ENCODE results near the gene MSI2. TPM values are rescaled to one million over a fixed set of nuclear protein-coding genes. Genes with fewer than 3 reads are reported as not detected.
"Not testable (repeated sequence)": the region's sequence is repeated elsewhere in the genome, so short reads cannot be mapped to it uniquely, and the experiment has no call there.

Gene MSI2
- total RNA-seq, 1 experiment from 2014 or later, result 29.5 TPM

GRCh38 chr17:57288773-57289121 lies 32.4 kb downstream of the MSI2 start:
- no peak for DNase-seq (ENCODE audit: extremely low read depth, low read depth)

GRCh38 chr17:57289130-57289529 lies 32.8 kb downstream of the MSI2 start:
- no peak for DNase-seq (ENCODE audit: extremely low read depth, low read depth)

GRCh38 chr17:57289613-57290012 lies 33.3 kb downstream of the MSI2 start:
- no peak for DNase-seq (ENCODE audit: extremely low read depth, low read depth)

GRCh38 chr17:57290981-57291380 lies 34.7 kb downstream of the MSI2 start:
- DNase-seq (ENCODE audit: extremely low read depth, low read depth), result no peak

- DNase-seq (ENCODE audit: extremely low read depth, low read depth), result no peak
These were observed 35.8 kb downstream of the MSI2 start for GRCh38 chr17:57292091-57292490.

GRCh38 chr17:57293077-57293476 lies 36.8 kb downstream of the MSI2 start:
- DNase-seq (ENCODE audit: extremely low read depth, low read depth), result no peak

- no peak for DNase-seq (ENCODE audit: extremely low read depth, low read depth)
These were observed 37.8 kb downstream of the MSI2 start for GRCh38 chr17:57294101-57294500.

- no peak for DNase-seq (ENCODE audit: extremely low read depth, low read depth)
These were observed 38.5 kb downstream of the MSI2 start for GRCh38 chr17:57294629-57295501.

GRCh38 chr17:57295526-57296023 lies 39.3 kb downstream of the MSI2 start:
- no peak for DNase-seq (ENCODE audit: extremely low read depth, low read depth)

- no peak for DNase-seq (ENCODE audit: extremely low read depth, low read depth)
These were observed 39.9 kb downstream of the MSI2 start for GRCh38 chr17:57296231-57296630.

- DNase-seq (ENCODE audit: extremely low read depth, low read depth), result no peak
These were observed 42.9 kb downstream of the MSI2 start for GRCh38 chr17:57299176-57299575.

- DNase-seq (ENCODE audit: extremely low read depth, low read depth), result not testable (repeated sequence)
These were observed 44.3 kb downstream of the MSI2 start for GRCh38 chr17:57300592-57300991.

GRCh38 chr17:57302690-57303465 lies 46.6 kb downstream of the MSI2 start:
- no peak for DNase-seq (ENCODE audit: extremely low read depth, low read depth)

- DNase-seq (ENCODE audit: extremely low read depth, low read depth), result no peak
These were observed 48.9 kb downstream of the MSI2 start for GRCh38 chr17:57305144-57305728.

- no peak for DNase-seq (ENCODE audit: extremely low read depth, low read depth)
These were observed 49.7 kb downstream of the MSI2 start for GRCh38 chr17:57305908-57306504.

GRCh38 chr17:57308543-57309186 lies 52.3 kb downstream of the MSI2 start:
- DNase-seq (ENCODE audit: extremely low read depth, low read depth), result no peak

GRCh38 chr17:57309479-57309878 lies 53.2 kb downstream of the MSI2 start:
- DNase-seq (ENCODE audit: extremely low read depth, low read depth), result no peak

GRCh38 chr17:57311281-57312216 lies 55.2 kb downstream of the MSI2 start:
- no peak for DNase-seq (ENCODE audit: extremely low read depth, low read depth)

- DNase-seq (ENCODE audit: extremely low read depth, low read depth), result no peak
These were observed 55.9 kb downstream of the MSI2 start for GRCh38 chr17:57312242-57312641.
